Measurements from ENCODE around the gene TECTA.

TECTA gene

DNA sequence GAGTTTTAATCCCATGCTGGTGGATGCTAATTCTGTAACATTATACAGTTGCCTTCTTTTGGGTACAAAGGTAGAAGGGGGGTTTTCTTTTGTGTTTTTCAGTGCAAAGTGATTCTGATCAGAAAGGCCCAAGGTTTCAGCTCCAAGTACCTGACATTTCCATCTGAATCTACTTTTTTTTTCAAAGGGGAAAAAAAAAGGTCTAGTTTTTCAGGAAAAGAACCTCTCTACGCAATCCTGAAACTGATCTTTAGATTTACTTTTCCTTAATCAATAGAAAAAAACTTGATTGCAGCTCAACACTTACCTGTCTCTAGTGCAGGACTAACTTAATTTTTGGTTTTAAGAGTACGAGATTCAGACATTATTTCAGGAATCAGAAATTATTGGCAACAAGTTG lies at the start of gene TECTA:
TECTA (plus strand) TSS at position 301 of the 400 bp plus-strand sequence. CDS start 1,423 bp downstream, outside the sequence.
- no peak for DNase-seq (ENCODE audit: low spot score)

GRCh38 chr11:121053244-121053643 lies 47.8 kb upstream of the TECTA start:
- DNase-seq (ENCODE audit: low spot score) = no peak

- DNase-seq (ENCODE audit: low spot score) = no peak
Measured at GRCh38 chr11:121054266-121054665, 46.8 kb upstream of the TECTA start.

- no peak for DNase-seq (ENCODE audit: low spot score)
Measured at GRCh38 chr11:121055076-121055475, 46.0 kb upstream of the TECTA start.

DNA sequence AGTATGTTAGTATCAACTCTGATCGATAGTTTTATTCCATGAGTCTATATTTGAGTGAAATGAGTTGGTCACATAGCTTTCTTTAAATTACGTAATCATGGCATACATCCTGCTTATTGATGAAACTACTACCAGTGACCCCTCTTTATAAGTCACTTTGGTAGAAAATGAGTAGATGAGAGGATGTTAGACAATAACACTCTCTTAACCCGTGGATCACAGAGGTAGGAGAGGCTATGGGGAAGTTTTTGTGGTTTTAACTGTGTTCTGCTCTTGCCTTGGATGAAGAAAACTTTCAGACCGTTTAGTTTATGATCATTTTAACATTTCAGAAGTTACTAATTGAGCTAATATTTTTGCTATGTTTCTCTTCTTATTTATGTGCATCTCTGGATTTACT lies 43.1 kb upstream of the TECTA start:
- no peak for DNase-seq (ENCODE audit: low spot score)

GRCh38 chr11:121058941-121059340 lies 42.1 kb upstream of the TECTA start:
- DNase-seq (ENCODE audit: low spot score) = no peak

DNA sequence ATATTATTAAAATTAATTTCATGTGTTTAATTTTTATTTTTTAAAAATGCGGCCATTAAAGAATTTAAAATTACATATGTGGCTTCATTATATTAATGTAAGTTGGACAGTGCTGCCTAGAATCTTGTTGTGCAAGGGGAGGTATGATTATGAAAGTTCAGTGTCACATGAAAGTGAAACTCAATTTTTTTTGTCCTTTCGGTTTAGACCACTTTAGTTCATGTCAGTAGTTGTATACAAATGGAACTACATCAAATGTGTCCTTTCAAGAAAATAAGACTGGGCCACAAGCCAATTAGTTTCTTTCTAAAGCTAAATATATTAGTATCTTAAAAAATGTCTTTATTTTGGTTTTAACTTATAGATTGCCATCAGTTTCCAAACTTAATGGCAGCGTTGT lies 41.4 kb upstream of the TECTA start:
- no peak for DNase-seq (ENCODE audit: low spot score)

- DNase-seq (ENCODE audit: low spot score) = no peak
Measured at GRCh38 chr11:121063728-121064127, 37.3 kb upstream of the TECTA start.

GRCh38 chr11:121066623-121067022 lies 34.4 kb upstream of the TECTA start:
- DNase-seq (ENCODE audit: low spot score) = no peak

- DNase-seq (ENCODE audit: low spot score) = no peak
Measured at GRCh38 chr11:121067026-121067425, 34.0 kb upstream of the TECTA start.

GRCh38 chr11:121067453-121067852 lies 33.6 kb upstream of the TECTA start:
- DNase-seq (ENCODE audit: low spot score) = no peak

- DNase-seq (ENCODE audit: low spot score) = no peak
Measured at GRCh38 chr11:121067962-121068647, 32.9 kb upstream of the TECTA start.

GRCh38 chr11:121068787-121069186 lies 32.3 kb upstream of the TECTA start:
- DNase-seq (ENCODE audit: low spot score) = no peak

DNA sequence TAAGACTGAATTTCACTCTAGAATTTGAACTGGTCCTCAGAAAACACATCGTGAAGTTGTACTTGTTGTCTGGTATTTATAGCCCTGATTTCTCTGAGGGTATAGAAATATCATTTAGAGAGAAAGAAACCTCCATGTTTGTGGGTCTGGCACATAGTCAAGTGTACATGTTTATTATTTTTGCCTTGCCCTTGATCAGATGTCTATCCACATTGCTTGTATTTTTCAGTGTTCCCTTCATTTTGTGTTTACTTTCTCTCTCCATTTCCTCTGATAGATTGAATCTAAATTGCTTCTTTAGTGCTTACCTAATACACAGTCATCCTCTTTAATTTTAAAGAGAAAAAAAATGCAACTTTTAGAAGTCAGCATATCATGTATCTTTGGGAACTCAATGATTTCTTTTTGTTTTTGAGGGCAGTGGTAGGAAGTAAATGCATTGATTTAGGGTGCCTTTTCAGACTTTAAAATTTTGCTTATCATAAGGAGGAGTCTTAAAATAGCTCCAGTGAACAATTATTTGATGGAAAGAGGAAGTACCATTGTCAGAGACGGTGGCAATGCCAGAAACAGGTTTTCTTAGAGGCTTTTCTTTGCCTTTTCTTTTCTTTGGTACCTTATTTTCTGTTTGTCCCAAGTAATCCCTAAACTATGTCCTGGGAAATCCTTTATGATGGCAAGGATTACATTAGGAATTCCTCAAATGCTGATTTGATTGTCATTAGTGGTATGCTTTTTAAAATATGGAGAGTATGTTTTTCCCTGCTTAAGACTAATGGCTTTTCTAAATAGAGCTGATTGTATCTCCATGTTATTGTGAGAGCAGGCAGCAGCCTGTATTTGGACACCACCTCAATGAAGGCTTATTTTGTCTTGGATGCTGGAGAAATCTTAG lies 29.8 kb upstream of the TECTA start:
- DNase-seq (ENCODE audit: low spot score) = no peak

DNA sequence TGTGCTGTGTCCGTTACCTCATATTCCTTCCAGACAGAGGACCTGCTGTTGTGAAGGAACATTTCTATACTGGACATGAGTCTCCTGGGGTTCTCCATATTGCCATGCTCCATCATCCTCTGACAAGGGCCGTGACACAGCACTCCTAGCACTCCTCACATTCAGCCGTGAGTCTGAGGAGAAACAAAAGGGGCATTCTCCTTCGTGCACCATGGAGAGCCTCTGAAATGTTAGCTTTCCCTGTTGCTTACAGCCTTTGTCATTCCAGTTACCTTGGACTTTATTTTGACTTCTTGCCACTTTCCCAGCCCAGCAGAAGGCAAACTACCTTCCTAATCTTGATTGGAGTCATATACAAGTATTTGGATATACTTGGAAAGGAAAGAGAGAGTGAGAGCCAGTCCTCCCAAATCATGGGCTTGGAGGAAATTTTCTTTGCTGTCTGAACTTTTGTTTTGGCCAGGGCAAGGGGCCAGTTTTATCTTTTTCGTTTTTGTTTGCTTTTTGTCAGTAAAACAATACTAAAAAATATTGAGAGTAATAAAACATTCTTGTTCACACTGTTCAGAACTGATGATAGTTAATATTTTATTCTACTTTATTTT lies 29.1 kb upstream of the TECTA start:
- DNase-seq (ENCODE audit: low spot score) = no peak

GRCh38 chr11:121081321-121081720 lies 19.7 kb upstream of the TECTA start:
- no peak for DNase-seq (ENCODE audit: low spot score)

GRCh38 chr11:121082219-121082618 lies 18.8 kb upstream of the TECTA start:
- DNase-seq (ENCODE audit: low spot score) = no peak

DNA sequence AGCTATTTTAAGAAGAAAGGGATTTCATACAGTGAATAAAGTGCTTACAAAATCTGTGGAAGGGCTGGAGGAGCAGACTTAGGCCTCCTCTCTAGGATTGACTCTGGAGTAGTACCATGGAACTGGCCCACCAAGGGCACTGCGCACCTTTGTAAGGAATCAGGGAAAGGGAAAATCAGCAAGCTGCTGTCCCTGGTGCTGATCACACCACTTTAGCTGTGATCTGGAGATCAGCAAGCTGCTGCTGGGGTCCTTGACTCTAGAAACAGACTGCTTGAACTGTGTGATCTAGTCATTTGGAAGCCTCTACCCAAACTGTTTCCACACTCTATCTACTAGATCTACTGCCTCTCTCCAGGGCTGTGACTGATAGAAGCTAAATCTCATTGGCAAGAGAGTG lies 18.4 kb upstream of the TECTA start:
- DNase-seq (ENCODE audit: low spot score) = no peak

GRCh38 chr11:121086866-121087265 lies 14.2 kb upstream of the TECTA start:
- no peak for DNase-seq (ENCODE audit: low spot score)

- no peak for DNase-seq (ENCODE audit: low spot score)
Measured at GRCh38 chr11:121089566-121089965, 11.5 kb upstream of the TECTA start.

DNA sequence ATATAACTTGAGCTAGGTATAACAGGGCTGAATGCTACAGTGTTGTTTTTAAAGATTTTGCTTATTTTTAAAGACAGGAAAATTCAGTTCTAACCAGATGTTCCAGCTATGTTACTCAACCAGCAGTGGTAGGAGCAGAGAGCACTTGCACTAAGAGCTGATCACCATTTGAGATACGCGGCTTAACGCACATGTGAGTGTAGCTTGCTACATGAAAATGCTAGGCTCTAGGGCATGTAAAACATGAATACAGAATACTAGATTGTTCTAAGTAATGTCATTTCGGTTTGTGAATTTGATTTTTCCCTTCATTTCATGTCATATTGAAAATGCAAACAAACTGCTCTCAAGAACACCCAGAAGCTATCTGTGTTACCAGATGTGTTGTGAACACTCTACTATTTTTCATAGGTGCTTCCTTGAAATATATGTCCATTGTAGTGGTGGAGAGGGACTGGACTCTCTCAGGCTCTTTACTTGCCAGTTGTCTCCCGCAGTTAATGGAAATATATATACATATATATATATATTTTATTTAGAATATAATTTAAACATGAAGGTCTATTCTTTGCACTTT lies 10.8 kb upstream of the TECTA start:
- DNase-seq (ENCODE audit: low spot score) = no peak

DNA sequence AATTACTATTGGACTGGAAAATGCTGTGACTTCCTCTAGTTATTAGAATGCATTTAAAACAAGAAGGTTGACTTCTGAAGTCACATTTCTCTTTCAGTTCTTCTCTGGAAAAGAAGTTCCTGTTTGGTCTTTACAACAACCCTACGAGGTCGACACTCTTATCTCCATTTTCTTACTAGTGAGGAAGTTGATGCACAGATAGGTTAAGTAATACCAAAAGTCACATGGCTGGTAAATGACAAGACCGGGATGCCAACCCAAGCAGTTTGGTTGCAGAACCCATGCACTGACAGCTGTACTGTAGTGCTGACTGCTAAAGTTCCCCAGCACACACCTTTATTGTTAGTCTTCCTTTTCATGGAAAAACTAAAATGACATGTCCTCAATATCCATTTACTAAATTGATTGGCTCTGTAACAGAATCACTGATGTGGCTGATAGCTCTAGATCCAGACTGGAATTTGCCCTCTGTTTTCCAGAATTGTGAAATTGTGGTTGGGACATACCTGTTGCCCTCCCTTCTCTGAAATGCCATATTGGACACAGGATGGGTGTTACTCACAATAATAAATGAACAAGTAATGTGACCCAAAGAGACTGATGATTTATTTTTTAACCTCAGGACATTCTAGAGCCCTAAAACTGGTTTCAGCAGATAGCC lies 9.4 kb upstream of the TECTA start:
- DNase-seq (ENCODE audit: low spot score) = no peak
